Measurements from ENCODE around the gene CYB5B.

Gene CYB5B

DNA sequence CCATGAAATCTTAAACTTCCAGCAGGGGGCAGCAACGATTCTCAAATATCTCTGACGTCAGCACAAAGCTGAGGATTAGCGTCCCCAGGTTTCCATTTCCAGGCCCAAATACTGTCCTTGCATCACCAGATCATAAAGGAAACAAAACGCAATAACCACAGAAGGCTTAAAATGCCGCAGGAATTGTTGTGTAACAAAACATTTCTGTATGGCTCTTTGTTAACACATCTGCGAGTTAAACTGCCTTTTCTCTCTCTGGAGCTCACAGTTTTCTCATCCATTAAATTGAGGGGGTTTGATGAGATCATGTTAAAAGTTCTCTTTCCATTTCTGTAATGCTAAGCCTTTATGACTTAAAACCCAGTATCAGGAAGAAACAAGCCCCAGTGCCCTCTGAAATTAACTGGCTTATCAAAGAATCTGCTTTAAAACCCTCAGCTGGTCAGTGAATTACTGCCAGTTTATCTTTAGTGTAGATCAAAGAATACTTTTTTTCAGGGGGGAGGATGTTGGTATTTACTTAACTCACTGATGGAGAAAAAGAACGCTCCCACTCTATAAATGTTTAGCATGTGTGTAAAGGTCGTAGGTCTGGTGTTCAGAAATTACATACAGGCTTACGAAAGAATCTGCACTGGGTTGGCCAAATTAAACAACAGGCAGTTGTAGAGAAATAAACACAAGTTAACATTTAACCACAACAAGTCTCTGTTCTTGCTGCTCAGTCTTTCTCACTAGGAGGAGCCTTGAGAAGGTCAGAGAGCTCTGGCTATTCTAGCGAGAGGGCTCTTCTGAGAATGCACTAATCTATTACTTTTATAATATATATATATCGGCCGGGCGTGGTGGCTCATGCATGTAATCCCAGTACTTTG, 28.0 kb upstream of the CYB5B start:
- H3K4me3 ChIP-seq (ENCODE audit: low read depth, low read length) = peak overlapping the region; percentile 68
- no peaks in the 10 kb centered on the region for H3K79me2 ChIP-seq (ENCODE audit: control insufficient read depth, insufficient read depth, low read length, unreplicated experiment)
- peak overlapping the region; percentile 96 for H2AFZ ChIP-seq (ENCODE audit: low read length, unreplicated experiment)
- H3K4me1 ChIP-seq (ENCODE audit: control insufficient read depth, insufficient read depth, low read length, unreplicated experiment) = peaks cover 35% of the 10 kb centered on the region
- no peaks in the 10 kb centered on the region for H3K36me3 ChIP-seq (ENCODE audit: insufficient read depth, low read length)
- peak overlapping the region; percentile 99 for H3K27ac ChIP-seq (ENCODE audit: low read depth, low read length)
- H3K27me3 ChIP-seq (ENCODE audit: insufficient read depth, low read length) = no peaks in the 10 kb centered on the region

DNA sequence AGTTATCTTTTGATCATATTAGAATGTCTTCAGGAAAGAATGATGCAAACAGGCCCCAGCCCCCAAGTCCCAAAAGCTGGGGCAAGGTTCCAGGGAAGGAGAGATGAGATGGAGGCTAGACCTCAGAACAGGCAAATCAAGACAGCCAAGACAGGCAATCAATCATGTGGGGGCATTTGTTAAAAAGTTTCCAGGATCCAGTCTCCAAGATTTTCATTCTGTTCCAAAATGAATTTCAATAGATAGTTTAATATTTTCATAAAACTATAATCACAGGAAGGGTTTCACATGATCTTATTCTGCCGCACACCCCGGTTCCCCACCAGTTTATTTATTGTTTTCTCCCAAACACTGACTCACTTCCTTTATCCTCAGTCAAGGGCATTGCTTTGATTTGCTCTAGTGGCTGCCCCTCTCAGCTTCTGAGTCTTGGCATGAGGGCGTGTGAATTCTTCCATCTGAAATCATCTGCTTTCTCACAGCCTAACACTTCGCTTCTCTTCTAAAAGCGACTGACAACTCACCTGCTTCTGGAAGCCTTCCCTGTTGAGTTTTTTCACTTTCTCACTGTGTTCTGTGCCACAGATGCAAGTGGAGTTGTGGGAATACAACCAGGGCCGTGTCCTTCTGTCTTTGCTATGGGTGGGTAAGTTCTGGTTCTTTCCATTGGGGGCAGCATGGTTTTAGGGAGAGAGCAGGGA, 26.4 kb upstream of the CYB5B start:
- Histone ChIP-seq H2AFZ (ENCODE audit: low read length, unreplicated experiment) (peak overlapping the region; percentile 87), H3K4me1 (ENCODE audit: control insufficient read depth, insufficient read depth, low read length, unreplicated experiment) (peaks cover 35% of the 10 kb centered on the region), H3K27ac (ENCODE audit: low read depth, low read length) (peak overlapping the region; percentile 99), H3K27me3 (ENCODE audit: insufficient read depth, low read length) (no peaks in the 10 kb centered on the region), H3K36me3 (ENCODE audit: insufficient read depth, low read length) (no peaks in the 10 kb centered on the region), H3K4me3 (ENCODE audit: low read depth, low read length) (peak overlapping the region; percentile 13; the same call in 1 of the 2 replicates), H3K79me2 (ENCODE audit: control insufficient read depth, insufficient read depth, low read length, unreplicated experiment) (no peaks in the 10 kb centered on the region)

- H3K4me1 ChIP-seq (ENCODE audit: control insufficient read depth, insufficient read depth, low read length, unreplicated experiment) = peaks cover 36% of the 10 kb centered on the region
- no peak overlapping the region for H3K4me3 ChIP-seq (ENCODE audit: low read depth, low read length)
- no peaks in the 10 kb centered on the region for H3K79me2 ChIP-seq (ENCODE audit: control insufficient read depth, insufficient read depth, low read length, unreplicated experiment)
- no peak overlapping the region for H3K27ac ChIP-seq (ENCODE audit: low read depth, low read length)
- H3K27me3 ChIP-seq (ENCODE audit: insufficient read depth, low read length) = no peaks in the 10 kb centered on the region
- no peak overlapping the region for H2AFZ ChIP-seq (ENCODE audit: low read length, unreplicated experiment)
- no peaks in the 10 kb centered on the region for H3K36me3 ChIP-seq (ENCODE audit: insufficient read depth, low read length)
Measured at GRCh38 chr16:69399361-69399760, 25.1 kb upstream of the CYB5B start.

DNA sequence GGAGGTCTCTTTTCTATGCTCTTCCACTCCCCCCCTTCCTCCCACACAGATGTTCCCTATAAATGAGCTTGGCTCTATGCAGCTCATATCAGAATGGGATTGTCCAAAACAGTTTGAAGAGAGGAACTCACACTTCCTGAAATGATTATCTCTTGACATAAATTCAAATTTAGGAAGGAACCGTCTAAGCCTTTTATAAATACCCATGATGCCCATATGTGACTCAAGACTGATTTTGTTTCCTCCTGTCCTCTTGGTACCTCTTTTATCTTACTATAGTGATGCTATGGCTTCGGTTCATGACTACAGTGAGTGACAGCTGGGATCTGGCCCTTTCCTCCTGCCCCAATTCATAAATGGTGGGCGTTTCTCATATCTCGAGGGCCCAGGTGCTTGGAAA, 22.0 kb upstream of the CYB5B start:
- Histone ChIP-seq H3K36me3 (ENCODE audit: insufficient read depth, low read length) (no peaks in the 10 kb centered on the region), H3K4me1 (ENCODE audit: control insufficient read depth, insufficient read depth, low read length, unreplicated experiment) (peaks cover 26% of the 10 kb centered on the region), H3K27me3 (ENCODE audit: insufficient read depth, low read length) (no peaks in the 10 kb centered on the region), H3K79me2 (ENCODE audit: control insufficient read depth, insufficient read depth, low read length, unreplicated experiment) (no peaks in the 10 kb centered on the region), H2AFZ (ENCODE audit: low read length, unreplicated experiment) (peak overlapping the region; percentile 40), H3K4me3 (ENCODE audit: low read depth, low read length) (no peak overlapping the region), H3K27ac (ENCODE audit: low read depth, low read length) (no peak overlapping the region)

DNA sequence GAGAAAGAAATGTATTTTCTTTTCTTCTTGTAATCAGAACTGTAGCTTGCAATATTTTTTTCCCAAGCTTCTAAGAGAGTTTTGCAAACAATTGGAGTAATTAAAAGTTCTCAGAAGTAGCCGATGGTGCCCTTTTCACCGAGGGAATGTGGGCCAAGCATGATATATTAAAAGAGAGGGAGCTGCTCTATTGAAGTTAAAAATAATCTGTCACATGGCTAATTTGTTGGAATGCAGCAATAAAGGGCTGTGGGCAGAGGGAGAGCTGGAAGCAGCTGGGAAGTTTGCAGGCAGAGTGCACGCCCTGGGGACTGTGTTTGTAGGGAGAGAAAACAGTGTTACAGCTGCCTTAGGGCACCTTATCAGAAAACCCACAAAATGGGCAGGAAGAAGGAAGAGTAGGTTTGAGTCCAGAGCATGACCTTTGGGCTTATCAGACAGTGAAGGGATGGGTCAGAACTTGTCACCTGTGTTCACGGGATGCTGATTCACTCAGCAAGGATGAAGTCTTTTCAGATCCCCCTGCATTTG, 20.1 kb upstream of the CYB5B start:
- Histone ChIP-seq H3K4me1 (ENCODE audit: control insufficient read depth, insufficient read depth, low read length, unreplicated experiment) (peaks cover 12% of the 10 kb centered on the region), H2AFZ (ENCODE audit: low read length, unreplicated experiment) (no peak overlapping the region), H3K27me3 (ENCODE audit: insufficient read depth, low read length) (no peaks in the 10 kb centered on the region), H3K4me3 (ENCODE audit: low read depth, low read length) (no peak overlapping the region), H3K36me3 (ENCODE audit: insufficient read depth, low read length) (no peaks in the 10 kb centered on the region), H3K27ac (ENCODE audit: low read depth, low read length) (no peak overlapping the region), H3K79me2 (ENCODE audit: control insufficient read depth, insufficient read depth, low read length, unreplicated experiment) (no peaks in the 10 kb centered on the region)

DNA sequence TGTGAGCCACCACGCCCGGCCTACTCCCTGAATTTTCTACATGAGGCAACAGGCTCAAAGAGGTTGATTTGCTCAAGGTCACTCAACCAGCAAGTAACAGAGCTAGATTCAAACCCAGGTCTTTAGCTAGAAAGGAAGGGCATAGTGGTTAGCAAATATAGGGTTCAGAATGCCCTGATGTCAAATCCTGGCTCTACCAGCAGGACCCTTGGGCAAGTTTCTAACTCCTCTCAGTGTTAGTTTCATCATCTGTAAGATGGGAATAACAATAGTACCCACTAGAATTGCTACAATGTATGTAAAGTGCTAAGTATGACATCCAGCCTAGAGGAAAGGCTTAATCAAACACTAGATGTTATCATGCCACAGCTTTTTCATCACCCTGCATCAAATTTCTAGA, 19.1 kb upstream of the CYB5B start:
- no peak overlapping the region for H2AFZ ChIP-seq (ENCODE audit: low read length, unreplicated experiment)
- no peaks in the 10 kb centered on the region for H3K27me3 ChIP-seq (ENCODE audit: insufficient read depth, low read length)
- H3K36me3 ChIP-seq (ENCODE audit: insufficient read depth, low read length) = no peaks in the 10 kb centered on the region
- H3K4me3 ChIP-seq (ENCODE audit: low read depth, low read length) = no peak overlapping the region
- H3K27ac ChIP-seq (ENCODE audit: low read depth, low read length) = no peak overlapping the region
- no peaks in the 10 kb centered on the region for H3K79me2 ChIP-seq (ENCODE audit: control insufficient read depth, insufficient read depth, low read length, unreplicated experiment)
- H3K4me1 ChIP-seq (ENCODE audit: control insufficient read depth, insufficient read depth, low read length, unreplicated experiment) = peaks cover 15% of the 10 kb centered on the region

DNA sequence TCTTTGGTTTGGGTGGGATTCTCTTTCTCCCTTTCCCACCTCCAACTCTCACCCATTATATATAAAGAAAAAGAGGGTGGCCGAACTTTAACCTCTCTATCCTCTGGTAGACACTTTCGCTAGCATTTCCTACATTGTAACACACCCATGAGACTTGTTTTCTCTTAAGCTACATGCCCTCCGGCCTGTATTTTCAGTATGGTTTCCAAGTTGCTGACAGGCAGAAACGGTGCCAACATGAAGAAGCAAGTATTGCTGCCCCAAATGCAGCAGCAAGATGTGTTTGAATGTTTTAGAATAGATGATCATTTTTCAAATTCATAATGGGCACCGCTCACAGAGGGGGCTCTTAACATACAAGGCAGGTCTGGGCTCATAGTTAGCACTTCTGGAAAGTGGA, 18.7 kb upstream of the CYB5B start:
- Histone ChIP-seq H3K4me1 (ENCODE audit: control insufficient read depth, insufficient read depth, low read length, unreplicated experiment) (peaks cover 20% of the 10 kb centered on the region), H3K79me2 (ENCODE audit: control insufficient read depth, insufficient read depth, low read length, unreplicated experiment) (no peaks in the 10 kb centered on the region), H3K4me3 (ENCODE audit: low read depth, low read length) (no peak overlapping the region), H3K27me3 (ENCODE audit: insufficient read depth, low read length) (no peaks in the 10 kb centered on the region), H3K36me3 (ENCODE audit: insufficient read depth, low read length) (no peaks in the 10 kb centered on the region), H2AFZ (ENCODE audit: low read length, unreplicated experiment) (no peak overlapping the region), H3K27ac (ENCODE audit: low read depth, low read length) (no peak overlapping the region)

DNA sequence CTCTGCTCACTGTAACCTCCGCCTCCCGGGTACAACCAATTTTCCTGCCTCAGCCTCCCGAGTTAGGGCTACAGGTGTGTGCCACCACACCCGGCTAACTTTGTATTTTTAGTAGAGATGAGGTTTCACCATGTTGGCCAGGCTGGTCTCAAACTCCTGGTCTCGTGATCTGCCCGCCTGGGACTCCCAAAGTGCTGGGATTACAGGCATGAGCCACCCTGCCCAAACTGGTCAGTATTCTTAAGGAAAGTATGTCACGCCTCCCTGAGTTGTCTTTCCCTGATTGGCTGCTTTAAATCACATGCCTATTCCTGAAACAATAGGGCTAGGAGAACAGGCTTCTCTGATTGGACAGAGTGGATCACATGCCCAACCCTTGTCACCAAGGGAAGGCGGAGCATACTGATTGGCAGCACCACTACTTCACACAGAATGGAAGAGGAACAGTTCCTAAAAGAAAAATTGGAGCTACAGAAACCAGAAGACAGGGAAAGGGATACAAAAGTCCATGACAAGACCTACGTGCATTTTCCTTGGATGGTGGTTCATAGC, 17.6 kb upstream of the CYB5B start:
- Histone ChIP-seq H3K36me3 (ENCODE audit: insufficient read depth, low read length) (no peaks in the 10 kb centered on the region), H2AFZ (ENCODE audit: low read length, unreplicated experiment) (no peak overlapping the region), H3K4me3 (ENCODE audit: low read depth, low read length) (no peak overlapping the region), H3K79me2 (ENCODE audit: control insufficient read depth, insufficient read depth, low read length, unreplicated experiment) (no peaks in the 10 kb centered on the region), H3K27ac (ENCODE audit: low read depth, low read length) (no peak overlapping the region), H3K27me3 (ENCODE audit: insufficient read depth, low read length) (no peaks in the 10 kb centered on the region), H3K4me1 (ENCODE audit: control insufficient read depth, insufficient read depth, low read length, unreplicated experiment) (peaks cover 24% of the 10 kb centered on the region)

GRCh38 chr16:69407702-69408323, 16.6 kb upstream of the CYB5B start:
- Histone ChIP-seq H3K27me3 (ENCODE audit: insufficient read depth, low read length) (no peaks in the 10 kb centered on the region), H3K27ac (ENCODE audit: low read depth, low read length) (no peak overlapping the region), H3K4me1 (ENCODE audit: control insufficient read depth, insufficient read depth, low read length, unreplicated experiment) (peaks cover 24% of the 10 kb centered on the region), H3K79me2 (ENCODE audit: control insufficient read depth, insufficient read depth, low read length, unreplicated experiment) (no peaks in the 10 kb centered on the region), H2AFZ (ENCODE audit: low read length, unreplicated experiment) (no peak overlapping the region), H3K4me3 (ENCODE audit: low read depth, low read length) (no peak overlapping the region), H3K36me3 (ENCODE audit: insufficient read depth, low read length) (no peaks in the 10 kb centered on the region)

- Histone ChIP-seq H3K36me3 (ENCODE audit: insufficient read depth, low read length) (no peaks in the 10 kb centered on the region), H3K79me2 (ENCODE audit: control insufficient read depth, insufficient read depth, low read length, unreplicated experiment) (no peaks in the 10 kb centered on the region), H3K4me1 (ENCODE audit: control insufficient read depth, insufficient read depth, low read length, unreplicated experiment) (peaks cover 24% of the 10 kb centered on the region), H2AFZ (ENCODE audit: low read length, unreplicated experiment) (no peak overlapping the region), H3K27me3 (ENCODE audit: insufficient read depth, low read length) (no peaks in the 10 kb centered on the region), H3K27ac (ENCODE audit: low read depth, low read length) (no peak overlapping the region), H3K4me3 (ENCODE audit: low read depth, low read length) (no peak overlapping the region)
Measured at GRCh38 chr16:69408475-69408874, 15.9 kb upstream of the CYB5B start.
